Prostate gland (tissue), 2 donors: ENCODE measurements around the gene DMD.

Experiments used
- CTCF ChIP-seq, 4 experiments: fragments of 200-600 bp in 2 of 4; fragments of 450-650 bp in 2 of 4; sonication (generic) in 2 of 4; IDR thresholded peaks; 1 replicate in 3 of 4; 2 replicates in 1 of 4; pipeline ENCODE4 v1.5.1; 2016 to 2019; ENCODE audit warnings: antibody characterized with exemption in 4 of 4, mild to moderate bottlenecking in 2 of 4, moderate library complexity in 2 of 4
- POLR2A ChIP-seq: fragments of 450-650 bp; IDR thresholded peaks from one replicate; pipeline ENCODE4 v1.6.1; 2016; ENCODE audit warnings: antibody characterized with exemption, mild to moderate bottlenecking

- TF ChIP-seq CTCF (IDR thresholded peaks at IDR 0.05) (no peak), POLR2A (no peak)
Observed at GRCh38 chrX:32010212-32010611, 1201.1 kb downstream of the DMD start.
